T follicular helper cell (primary cell): ENCODE results near the gene DDX53.

ENCODE experiments used
- DNase-seq: peaks from one replicate; pipeline ENCODE4 v3.0.0-alpha.2; 2020; ENCODE audit warnings: low read depth

DDX53 gene

GRCh38 chrX:23048806-23049573, 49.2 kb downstream of the DDX53 start:
- DNase-seq, result no peak

GRCh38 chrX:23052324-23052723, 52.6 kb downstream of the DDX53 start:
- no peak for DNase-seq
